Transverse colon (tissue), 4 donors: Measurements from ENCODE around the gene MUC4.

Experiments
- POLR2A ChIP-seq: fragments of 450-650 bp; IDR thresholded peaks from one replicate; pipeline ENCODE4 v1.6.1; 2016; ENCODE audit warnings: antibody characterized with exemption, mild to moderate bottlenecking, moderate library complexity
- POLR2AphosphoS5 ChIP-seq, 3 donors: sonication (generic); formaldehyde crosslinking; IDR thresholded peaks; one replicate each; pipeline ENCODE4 v1.6.1; 2016; ENCODE audit warnings: antibody characterized with exemption in 3 of 3
- TF ChIP-seq, protein P1 (sequence below), 5 experiments: fragments of 200-600 bp in 3 of 5; fragments of 450-650 bp in 2 of 5; sonication (generic) in 3 of 5; IDR thresholded peaks; 1 replicate in 2 of 5; 2 replicates in 3 of 5; pipeline ENCODE4 v1.5.1; 2016 to 2017; ENCODE audit warnings: antibody characterized with exemption in 5 of 5, inconsistent platforms in 3 of 5, mild to moderate bottlenecking in 2 of 5, moderate library complexity in 1 of 5

DNA sequence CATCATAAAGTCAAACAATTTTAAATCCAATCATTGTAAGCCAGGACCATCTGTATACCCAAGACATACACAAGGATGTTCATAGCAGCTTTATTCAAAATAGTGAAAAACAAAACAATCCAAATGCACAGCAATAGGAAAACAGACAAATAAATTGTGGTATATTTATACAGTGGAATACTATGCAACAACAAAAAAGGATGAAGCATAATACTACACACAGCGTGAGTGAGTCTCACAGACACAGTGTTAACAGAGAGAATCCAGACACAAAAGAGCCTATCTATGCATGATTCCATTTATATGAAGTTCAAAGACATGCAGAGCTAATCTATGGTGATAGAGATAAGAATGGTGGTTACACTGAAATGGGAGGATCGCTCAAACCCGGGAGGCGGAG lies 96.6 kb downstream of the MUC4 start:
- TF ChIP-seq, protein P1, sequence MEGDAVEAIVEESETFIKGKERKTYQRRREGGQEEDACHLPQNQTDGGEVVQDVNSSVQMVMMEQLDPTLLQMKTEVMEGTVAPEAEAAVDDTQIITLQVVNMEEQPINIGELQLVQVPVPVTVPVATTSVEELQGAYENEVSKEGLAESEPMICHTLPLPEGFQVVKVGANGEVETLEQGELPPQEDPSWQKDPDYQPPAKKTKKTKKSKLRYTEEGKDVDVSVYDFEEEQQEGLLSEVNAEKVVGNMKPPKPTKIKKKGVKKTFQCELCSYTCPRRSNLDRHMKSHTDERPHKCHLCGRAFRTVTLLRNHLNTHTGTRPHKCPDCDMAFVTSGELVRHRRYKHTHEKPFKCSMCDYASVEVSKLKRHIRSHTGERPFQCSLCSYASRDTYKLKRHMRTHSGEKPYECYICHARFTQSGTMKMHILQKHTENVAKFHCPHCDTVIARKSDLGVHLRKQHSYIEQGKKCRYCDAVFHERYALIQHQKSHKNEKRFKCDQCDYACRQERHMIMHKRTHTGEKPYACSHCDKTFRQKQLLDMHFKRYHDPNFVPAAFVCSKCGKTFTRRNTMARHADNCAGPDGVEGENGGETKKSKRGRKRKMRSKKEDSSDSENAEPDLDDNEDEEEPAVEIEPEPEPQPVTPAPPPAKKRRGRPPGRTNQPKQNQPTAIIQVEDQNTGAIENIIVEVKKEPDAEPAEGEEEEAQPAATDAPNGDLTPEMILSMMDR (IDR thresholded peaks at IDR 0.05), result no peak
- TF ChIP-seq POLR2A (no peak), POLR2AphosphoS5 (IDR thresholded peaks at IDR 0.05) (no peak)
